Renal cortex interstitium (tissue), 11 donors: ENCODE data around the gene HSPB1. TPM values are rescaled to one million over a fixed set of nuclear protein-coding genes. Genes with fewer than 3 reads are reported as not detected.

ENCODE experiments used
- DNase-seq, 11 donors: peaks; one replicate each; pipeline ENCODE4 v3.0.0-alpha.2; 2013; ENCODE audit warnings: low read depth in 9 of 11, low spot score in 4 of 11; ENCODE audit errors: extremely low read depth in 1 of 11
- polyA plus RNA-seq, 3 donors: library from polyadenylated mRNA; unstranded; fragments of 120-200 nt; gene quantifications; one replicate each; pipeline ENCODE4 v1.2.1, GENCODE V29; 2013; ENCODE audit not compliant: insufficient read length in 3 of 3

Gene HSPB1
- polyA plus RNA-seq, 3 donors = 119 to 226 (median 218) TPM

DNA sequence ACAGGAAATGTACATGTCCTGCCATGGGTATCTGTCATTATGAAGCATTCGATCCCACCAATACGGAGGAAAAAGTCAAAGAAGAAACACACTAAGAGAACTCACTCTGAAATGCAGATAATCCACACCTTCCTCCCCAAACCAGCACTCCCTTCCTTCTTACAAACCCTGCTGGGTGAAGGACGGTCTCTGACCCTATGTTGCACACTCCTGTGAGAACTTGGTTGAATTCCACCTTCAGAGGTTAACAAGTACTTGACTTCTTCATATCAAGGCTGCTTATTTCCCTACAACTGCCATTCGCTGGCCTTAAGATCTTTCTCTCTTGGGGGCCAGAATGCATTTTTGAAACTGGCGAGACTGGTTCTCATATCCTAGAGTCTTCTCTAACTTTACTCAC is 39.7 kb downstream of the HSPB1 start:
- DNase-seq = no peak

DNA sequence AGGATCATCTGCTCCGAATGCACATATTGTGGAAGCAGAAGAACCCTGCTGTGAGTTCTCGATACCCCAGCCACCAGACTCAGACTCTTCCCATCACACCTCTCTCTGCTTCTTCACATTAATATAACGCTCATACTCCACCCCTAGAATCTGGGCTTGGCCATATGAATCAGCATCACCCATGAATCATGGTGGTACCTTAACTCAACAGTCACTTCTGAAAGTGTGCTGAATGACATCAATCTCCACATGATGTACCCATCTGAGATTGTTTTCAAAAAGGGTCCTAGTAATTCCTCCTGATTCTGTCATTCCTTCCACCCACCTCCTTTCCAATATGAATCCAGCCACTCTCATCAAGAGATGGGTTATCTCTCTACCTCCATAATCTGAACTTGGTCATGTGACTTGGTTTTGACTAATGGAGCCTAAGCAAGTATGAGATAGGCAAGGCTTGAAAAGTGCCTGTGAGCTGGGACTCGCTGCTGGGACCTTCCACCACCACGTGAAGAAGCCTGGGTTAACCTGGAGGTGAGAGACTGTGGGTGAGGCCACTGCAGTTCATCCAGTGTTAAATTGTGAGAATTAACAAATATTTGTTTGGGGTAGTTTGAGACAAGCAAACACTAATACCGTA is 40.9 kb downstream of the HSPB1 start:
- DNase-seq = no peak

DNA sequence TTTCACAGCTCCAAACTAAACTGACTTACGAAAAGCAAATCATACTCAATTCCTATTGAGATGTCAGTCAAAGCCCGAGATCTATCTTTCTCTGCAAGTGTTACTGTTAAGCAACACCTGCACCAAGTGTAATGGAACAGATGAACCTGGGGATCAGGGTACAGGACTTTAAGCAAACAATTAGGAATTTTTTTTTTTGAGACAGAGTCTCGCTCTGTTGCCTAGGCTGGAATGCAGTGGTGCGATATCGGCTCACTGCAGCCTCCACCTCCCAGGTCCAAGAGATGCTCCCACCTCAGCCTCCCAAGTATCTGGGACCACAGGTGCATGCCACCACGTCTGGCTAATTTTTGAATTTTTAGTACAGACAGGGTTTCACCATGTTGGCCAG is 41.5 kb downstream of the HSPB1 start:
- no peak for DNase-seq

DNA sequence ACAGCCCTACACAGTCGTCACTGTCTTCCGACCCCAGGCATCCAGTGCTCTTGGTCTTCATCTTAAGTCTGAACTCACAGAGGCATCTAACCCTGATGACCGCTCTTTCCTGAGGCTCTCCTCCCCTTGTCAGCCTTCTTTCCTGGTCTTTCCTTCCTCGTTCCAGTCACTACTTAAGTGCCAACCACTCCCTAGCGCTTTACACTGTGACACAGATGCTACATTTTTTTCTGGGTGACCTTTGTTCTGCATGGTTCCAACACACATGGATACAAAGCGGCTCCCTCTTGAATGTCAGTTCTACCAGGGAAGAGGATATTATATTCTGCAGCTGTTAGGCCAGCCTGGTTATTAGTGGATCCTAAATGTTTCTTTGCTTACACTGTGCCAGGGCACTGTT is 43.6 kb downstream of the HSPB1 start:
- no peak for DNase-seq

- no peak for DNase-seq
Measured at GRCh38 chr7:76346778-76347177, 44.3 kb downstream of the HSPB1 start.

DNA sequence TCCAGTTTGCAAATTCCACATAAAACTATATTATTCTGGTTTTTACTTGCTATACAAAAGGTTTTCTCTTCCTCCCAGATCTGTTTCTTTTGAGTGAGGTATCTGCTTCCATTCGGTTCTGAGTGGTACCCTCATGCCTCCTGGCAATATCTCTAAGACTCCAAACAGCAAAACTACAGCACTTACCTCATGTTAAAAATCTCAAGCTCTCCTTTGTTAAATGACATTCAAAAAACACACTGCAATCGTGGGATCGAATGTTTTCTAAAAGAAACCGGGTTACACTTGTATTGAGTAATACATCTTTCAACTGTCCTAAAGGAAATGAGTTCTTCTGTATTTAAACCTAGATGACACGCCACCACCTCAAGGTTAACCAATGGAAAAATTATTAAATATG is 45.2 kb downstream of the HSPB1 start:
- no peak for DNase-seq

- no peak for DNase-seq
Measured at GRCh38 chr7:76349313-76349885, 46.9 kb downstream of the HSPB1 start.

- DNase-seq = no peak
Measured at GRCh38 chr7:76351372-76351771, 48.9 kb downstream of the HSPB1 start.

DNA sequence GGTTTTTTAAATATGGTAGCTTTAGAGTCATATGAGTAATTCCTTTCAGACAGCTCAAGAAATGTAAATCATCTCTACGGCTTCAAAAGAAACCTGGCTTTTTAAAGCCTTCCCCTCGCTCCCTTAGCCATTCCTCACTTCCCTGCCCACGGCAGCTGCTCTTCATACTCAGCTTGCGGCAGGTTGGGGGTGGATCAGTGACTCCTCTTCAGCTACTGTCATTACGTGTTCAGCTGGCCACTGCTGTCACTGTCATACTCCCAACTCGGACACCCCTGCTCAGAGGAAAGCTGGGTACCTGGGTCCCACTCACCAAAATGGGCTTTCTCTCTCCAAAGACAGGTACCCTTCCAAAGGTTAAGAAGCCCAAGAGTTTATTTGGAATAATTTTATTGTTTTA is 49.7 kb downstream of the HSPB1 start:
- no peak for DNase-seq

DNA sequence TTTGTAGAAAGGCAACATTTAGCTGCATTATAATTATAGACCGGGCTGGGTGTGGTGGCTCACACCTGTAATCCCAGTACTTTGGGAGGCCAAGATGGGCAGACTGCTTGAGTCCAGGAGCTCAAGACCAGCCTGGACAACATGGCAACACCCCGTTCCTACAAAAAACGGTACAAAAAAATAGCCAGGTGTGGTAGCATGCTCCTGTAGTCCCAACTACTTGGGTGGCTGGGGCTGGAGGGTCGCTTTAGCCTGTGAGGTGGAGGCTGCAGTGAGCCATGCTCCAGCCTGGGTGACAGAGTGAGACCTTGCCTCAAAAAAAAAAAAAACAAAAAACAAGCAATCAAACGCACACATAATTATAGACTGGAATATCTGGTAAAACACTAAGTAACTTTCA is 51.3 kb downstream of the HSPB1 start:
- no peak for DNase-seq

Other genes starting within 250 kb of the HSPB1 start
- 1 to 10 TPM in 2 of 3 donors, under 1 TPM in 1; 1.00 to 2.3 (median 2.3) TPM for gene SRRM3, start 100.8 kb upstream of the HSPB1 start, polyA plus RNA-seq
- 100 to 1,000 TPM; 119 to 134 (median 133) TPM for gene YWHAG, start 56.3 kb downstream of the HSPB1 start, polyA plus RNA-seq
- gene SSC4D, start 107.0 kb downstream of the HSPB1 start, polyA plus RNA-seq = 1 to 10 TPM; 5.2 to 7.2 (median 5.5) TPM
- gene ZP3, start 122.3 kb downstream of the HSPB1 start, polyA plus RNA-seq = 10 to 100 TPM in 1 of 3 donors, 1 to 10 TPM in 2; 4.9 to 11.0 (median 8.6) TPM
- gene DTX2, start 159.0 kb downstream of the HSPB1 start, polyA plus RNA-seq = 10 to 100 TPM in 2 of 3 donors, 1 to 10 TPM in 1; 5.8 to 11.0 (median 10.4) TPM
- 1 to 10 TPM; 1.2 to 2.4 (median 1.4) TPM for gene UPK3B, start 207.9 kb downstream of the HSPB1 start, polyA plus RNA-seq
- 1 to 10 TPM; 1.6 to 4.0 (median 2.0) TPM for gene SPDYE16, start 240.6 kb downstream of the HSPB1 start, polyA plus RNA-seq